Measurements from ENCODE around the gene CCDC27. TPM values are rescaled to one million over a fixed set of nuclear protein-coding genes. Genes with fewer than 3 reads are reported as not detected.

Gene CCDC27
- total and polyA plus RNA-seq, 2 of the 13 experiments (the other 11 are each of a cell fraction or from before 2014, with no cell fraction given), result not detected

DNA sequence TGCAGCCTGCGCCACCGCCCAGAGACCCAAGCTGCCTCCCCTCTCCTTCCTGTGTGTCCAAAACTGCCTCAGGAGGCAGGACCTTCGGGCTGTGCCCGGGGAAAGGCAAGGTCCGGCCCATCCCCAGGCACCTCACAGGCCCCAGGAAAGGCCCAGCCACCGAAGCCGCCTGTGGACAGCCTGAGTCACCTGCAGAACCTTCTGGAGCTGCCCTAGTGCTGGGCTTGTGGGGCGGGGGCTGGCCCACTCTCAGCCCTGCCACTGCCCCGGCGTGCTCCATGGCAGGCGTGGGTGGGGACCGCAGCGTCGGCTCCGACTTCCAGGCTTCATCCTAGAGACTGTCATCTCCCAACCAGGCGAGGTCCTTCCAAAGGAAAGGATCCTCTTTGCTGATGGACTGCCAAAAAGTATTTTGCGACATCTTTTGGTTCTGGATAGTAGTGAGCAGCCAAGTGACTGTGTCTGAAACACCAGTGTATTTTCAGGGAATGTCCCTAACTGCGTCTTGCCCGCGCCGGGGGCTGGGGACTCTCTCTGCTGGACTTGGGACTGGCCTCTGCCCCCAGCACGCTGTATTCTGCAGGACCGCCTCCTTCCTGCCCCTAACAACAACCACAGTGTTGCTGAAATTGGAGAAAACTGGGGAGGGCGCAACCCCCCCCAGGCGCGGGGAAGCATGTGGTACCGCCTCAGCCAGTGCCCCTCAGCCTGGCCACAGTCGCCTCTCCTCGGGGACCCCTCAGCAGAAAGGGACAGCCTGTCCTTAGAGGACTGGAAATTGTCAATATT, 19.0 kb upstream of the CCDC27 start (continued):
- TF ChIP-seq, protein P1, sequence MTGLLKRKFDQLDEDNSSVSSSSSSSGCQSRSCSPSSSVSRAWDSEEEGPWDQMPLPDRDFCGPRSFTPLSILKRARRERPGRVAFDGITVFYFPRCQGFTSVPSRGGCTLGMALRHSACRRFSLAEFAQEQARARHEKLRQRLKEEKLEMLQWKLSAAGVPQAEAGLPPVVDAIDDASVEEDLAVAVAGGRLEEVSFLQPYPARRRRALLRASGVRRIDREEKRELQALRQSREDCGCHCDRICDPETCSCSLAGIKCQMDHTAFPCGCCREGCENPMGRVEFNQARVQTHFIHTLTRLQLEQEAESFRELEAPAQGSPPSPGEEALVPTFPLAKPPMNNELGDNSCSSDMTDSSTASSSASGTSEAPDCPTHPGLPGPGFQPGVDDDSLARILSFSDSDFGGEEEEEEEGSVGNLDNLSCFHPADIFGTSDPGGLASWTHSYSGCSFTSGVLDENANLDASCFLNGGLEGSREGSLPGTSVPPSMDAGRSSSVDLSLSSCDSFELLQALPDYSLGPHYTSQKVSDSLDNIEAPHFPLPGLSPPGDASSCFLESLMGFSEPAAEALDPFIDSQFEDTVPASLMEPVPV (CRISPR knock-in tag; IDR thresholded peaks at IDR 0.05), result 0 out of 2 replicates have a peak, but pooled peaks have one; percentile 52
- TF ChIP-seq ETV5 (CRISPR knock-in tag; IDR thresholded peaks at IDR 0.05; ENCODE audit: borderline replicate concordance) (peak; percentile 54; the same call in 1 of the 2 replicates), SCMH1 (CRISPR knock-in tag; IDR thresholded peaks at IDR 0.05; ENCODE audit: borderline replicate concordance) (no peak), ZFYVE20 (CRISPR knock-in tag; IDR thresholded peaks at IDR 0.05; ENCODE audit: borderline replicate concordance, low read depth) (no peak), SRSF1 (optimal IDR thresholded peaks at IDR 0.05; ENCODE audit: low read depth, low read length) (peak; percentile 100), DPF2 (CRISPR knock-in tag; IDR thresholded peaks at IDR 0.05; ENCODE audit: borderline replicate concordance, low read depth) (peak; percentile 51; the same call in 1 of the 2 replicates), ZNF451 (CRISPR knock-in tag; IDR thresholded peaks at IDR 0.05) (no peak), SSRP1 (CRISPR knock-in tag; IDR thresholded peaks at IDR 0.05) (no peak), ZSCAN20 (CRISPR knock-in tag; IDR thresholded peaks at IDR 0.05; ENCODE audit: borderline replicate concordance) (no peak), CENPX (CRISPR knock-in tag; IDR thresholded peaks at IDR 0.05) (no peak), HDAC6 (IDR thresholded peaks at IDR 0.05; ENCODE audit: low read depth, low read length) (no peak), MTF2 (CRISPR knock-in tag; IDR thresholded peaks at IDR 0.05; ENCODE audit: borderline replicate concordance) (no peak), BORCS8-MEF2B (CRISPR knock-in tag; IDR thresholded peaks at IDR 0.05) (peak; percentile 48; the same call in 1 of the 2 replicates), ZZZ3 (CRISPR knock-in tag; IDR thresholded peaks at IDR 0.05; ENCODE audit: borderline replicate concordance) (0 out of 2 replicates have a peak, but pooled peaks have one; percentile 54), PCBP2 (optimal IDR thresholded peaks at IDR 0.05; ENCODE audit: low read depth, low read length, poor library complexity, severe bottlenecking) (no peak), KAT8 (CRISPR knock-in tag; IDR thresholded peaks at IDR 0.05) (no peak), KMT2A (CRISPR knock-in tag; IDR thresholded peaks at IDR 0.05) (0 out of 2 replicates have a peak, but pooled peaks have one; percentile 46), MBD4 (IDR thresholded peaks at IDR 0.05; ENCODE audit: borderline replicate concordance, low read length) (no peak), SMAD3 (CRISPR knock-in tag; IDR thresholded peaks at IDR 0.05) (no peak), JDP2 (CRISPR knock-in tag; IDR thresholded peaks at IDR 0.05; ENCODE audit: borderline replicate concordance) (no peak), ZNF441 (CRISPR knock-in tag; IDR thresholded peaks at IDR 0.05; ENCODE audit: borderline replicate concordance) (no peak)
- TF ChIP-seq, protein P2, sequence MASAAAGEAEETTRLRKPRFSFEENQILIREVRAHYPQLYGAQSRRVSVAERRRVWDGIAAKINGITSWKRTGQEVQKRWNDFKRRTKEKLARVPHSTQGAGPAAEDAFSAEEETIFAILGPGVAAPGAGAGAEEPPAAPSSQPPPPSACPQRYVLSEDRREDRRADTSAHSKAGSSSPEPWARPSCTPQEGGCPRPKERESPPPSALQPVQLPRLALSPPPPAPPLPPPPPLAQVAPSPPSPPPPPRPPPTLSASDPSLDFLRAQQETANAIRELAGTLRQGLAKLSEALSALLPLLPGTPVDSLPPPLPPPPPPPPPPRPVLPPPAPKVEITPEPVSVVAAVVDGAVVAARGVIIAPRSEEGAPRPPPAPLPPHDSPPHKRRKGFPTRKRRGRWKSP (CRISPR knock-in tag; IDR thresholded peaks at IDR 0.05), result 0 out of 2 replicates have a peak, but pooled peaks have one; percentile 62
- TF ChIP-seq, protein P3, sequence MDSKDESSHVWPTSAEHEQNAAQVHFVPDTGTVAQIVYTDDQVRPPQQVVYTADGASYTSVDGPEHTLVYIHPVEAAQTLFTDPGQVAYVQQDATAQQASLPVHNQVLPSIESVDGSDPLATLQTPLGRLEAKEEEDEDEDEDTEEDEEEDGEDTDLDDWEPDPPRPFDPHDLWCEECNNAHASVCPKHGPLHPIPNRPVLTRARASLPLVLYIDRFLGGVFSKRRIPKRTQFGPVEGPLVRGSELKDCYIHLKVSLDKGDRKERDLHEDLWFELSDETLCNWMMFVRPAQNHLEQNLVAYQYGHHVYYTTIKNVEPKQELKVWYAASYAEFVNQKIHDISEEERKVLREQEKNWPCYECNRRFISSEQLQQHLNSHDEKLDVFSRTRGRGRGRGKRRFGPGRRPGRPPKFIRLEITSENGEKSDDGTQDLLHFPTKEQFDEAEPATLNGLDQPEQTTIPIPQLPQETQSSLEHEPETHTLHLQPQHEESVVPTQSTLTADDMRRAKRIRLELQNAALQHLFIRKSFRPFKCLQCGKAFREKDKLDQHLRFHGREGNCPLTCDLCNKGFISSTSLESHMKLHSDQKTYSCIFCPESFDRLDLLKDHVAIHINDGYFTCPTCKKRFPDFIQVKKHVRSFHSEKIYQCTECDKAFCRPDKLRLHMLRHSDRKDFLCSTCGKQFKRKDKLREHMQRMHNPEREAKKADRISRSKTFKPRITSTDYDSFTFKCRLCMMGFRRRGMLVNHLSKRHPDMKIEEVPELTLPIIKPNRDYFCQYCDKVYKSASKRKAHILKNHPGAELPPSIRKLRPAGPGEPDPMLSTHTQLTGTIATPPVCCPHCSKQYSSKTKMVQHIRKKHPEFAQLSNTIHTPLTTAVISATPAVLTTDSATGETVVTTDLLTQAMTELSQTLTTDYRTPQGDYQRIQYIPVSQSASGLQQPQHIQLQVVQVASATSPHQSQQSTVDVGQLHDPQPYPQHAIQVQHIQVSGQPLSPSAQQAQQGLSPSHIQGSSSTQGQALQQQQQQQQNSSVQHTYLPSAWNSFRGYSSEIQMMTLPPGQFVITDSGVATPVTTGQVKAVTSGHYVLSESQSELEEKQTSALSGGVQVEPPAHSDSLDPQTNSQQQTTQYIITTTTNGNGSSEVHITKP (CRISPR knock-in tag; IDR thresholded peaks at IDR 0.05; ENCODE audit: low read depth), result 0 out of 2 replicates have a peak, but pooled peaks have one; percentile 49
